Psoas muscle (tissue), 8 donors: ENCODE data around the gene NIPA2. TPM values are rescaled to one million over a fixed set of nuclear protein-coding genes. Genes with fewer than 3 reads are reported as not detected.

Experiments
- ATAC-seq, 4 donors: fragments of 200-7000 bp; cut with Tn5 transposase; one replicate each; pipeline ENCODE4 v1.9.1; 2020; ENCODE audit warnings: moderate library complexity in 3 of 4, mild to moderate bottlenecking in 2 of 4
- DNase-seq, 2 donors: peaks; one replicate each; pipeline ENCODE4 v3.0.0-alpha.2; 2020
- H3K27ac ChIP-seq: fragments of 200-600 bp; one replicate; pipeline ENCODE4 v1.8.0; 2022
- H3K27me3 ChIP-seq, 3 donors: fragments of 200-600 bp in 1 of 3; one replicate each; pipeline versions ENCODE4 v1.6.1 to v1.8.0; 2013 to 2022; ENCODE audit warnings: low read length in 2 of 3, mild to moderate bottlenecking in 2 of 3, moderate library complexity in 1 of 3; ENCODE audit not compliant: insufficient read depth in 3 of 3
- H3K36me3 ChIP-seq, 2 donors: fragments of 200-600 bp in 1 of 2; one replicate each; pipeline versions ENCODE4 v1.6.1 to v1.8.0; 2013 to 2022; ENCODE audit warnings: low read depth in 1 of 2, mild to moderate bottlenecking in 1 of 2, moderate library complexity in 1 of 2; ENCODE audit not compliant: insufficient read depth in 1 of 2
- H3K4me1 ChIP-seq: fragments of 200-600 bp; one replicate; pipeline ENCODE4 v1.8.0; 2022
- H3K4me3 ChIP-seq: fragments of 200-600 bp; one replicate; pipeline ENCODE4 v1.8.0; 2022; ENCODE audit warnings: mild to moderate bottlenecking
- H3K9me3 ChIP-seq: fragments of 200-600 bp; one replicate; pipeline ENCODE4 v1.8.0; 2022
- CTCF ChIP-seq: fragments of 200-600 bp; IDR thresholded peaks from one replicate; pipeline ENCODE4 v1.8.0; 2022; ENCODE audit warnings: antibody characterized with exemption
- WGBS, 3 donors: extraction: QIAGEN DNeasy Blood & Tissue Kit; methylation state at CpG; one replicate each; pipeline versions ENCODE4 v1.1.6 to v1.1.7; 2013; 5-methylcytosine and 5-hydroxymethylcytosine counted together
- intact Hi-C, 2 donors: fragments of 100-400 bp; cut with DNase I; formaldehyde crosslinking; loops; one replicate each; pipeline versions ENCODE4 v1.11.0 to v1.14.2; 2022
- polyA plus RNA-seq, 3 donors: library from polyadenylated mRNA; stranded (reverse); fragments of 200-250 nt; gene quantifications; one replicate each; pipeline ENCODE4 v1.2.3, GENCODE V29; 2013
- total RNA-seq, 4 donors: library from RNA; stranded (reverse); fragmentation: NEBNext Ultra II Directional in 2 of 4; extraction: Animal tissue kit (Norgen Biotek cat#: 25700) in 2 of 4; gene quantifications; one replicate each; pipeline versions ENCODE4 v1.2.1 to v1.2.4, GENCODE V29; 2021 to 2023
- donor health status: healthy with polysubstance abuse.
- donor health status: DM: no; HTN: no; CAD: no; lungs with moderate emphysema.
- donor health status: Bipolar disorder and iron deficiency.
- donor health status: healthy.
- donor health status: DM: yes; HTN: yes; CAD: no.
- donor health status: DM: no; HTN: no; CAD: no.
- donor health status: DM: no; HTN: no; CAD: no.
- donor health status: DM: yes; HTN: yes; CAD: no.

Gene NIPA2
- total and polyA plus RNA-seq, 7 donors: 11.3 to 61.8 (median 28.2) TPM

- DNase-seq (no peak), ATAC-seq (peak; percentile 75 to 91 (median 82))
- H3K36me3 ChIP-seq: peaks cover 0 to 62% of the 10 kb centered on the region in 2 donors
- H3K4me1 ChIP-seq: peaks cover 23% of the 10 kb centered on the region
- H3K27ac ChIP-seq: peak overlapping the region; percentile 64
- H3K4me3 ChIP-seq: peak overlapping the region; percentile 23
- no peaks in the 10 kb centered on the region for H3K27me3 ChIP-seq
- H3K9me3 ChIP-seq: no peaks in the 10 kb centered on the region
- 32 to 42% (median 39%) methylated on average over 2 of the region's 2 CpGs for WGBS, 3 donors
- intact Hi-C loops: loop anchor here in 1 of 2 donors (2.0 to 5.0 kb wide), 2 partner anchors 41 to 192 kb away; partner anchors contain the start of gene TUBGCP5
- TF ChIP-seq CTCF: no peak
These were observed 6.9 kb downstream of the NIPA2 start for GRCh38 chr15:22845289-22845900.

- Histone ChIP-seq H3K9me3 (no peaks in the 10 kb centered on the region), H3K4me1 (peaks cover 16% of the 10 kb centered on the region), H3K36me3 (peaks cover 0 to 66% of the 10 kb centered on the region in 2 donors), H3K27ac (peak overlapping the region; percentile 64), H3K27me3 (no peaks in the 10 kb centered on the region), H3K4me3 (no peak overlapping the region)
- WGBS, 3 donors: 91 to 94% (median 93%) methylated on average over 6 of the region's 6 CpGs
- no peak for TF ChIP-seq CTCF
- intact Hi-C loops: loop anchor here in 1 of 2 donors (5.0 kb wide), 1 partner anchor 191 kb away; the partner anchor contains the start of gene TUBGCP5
- DNase-seq (no peak), ATAC-seq (no peak)
These were observed 7.6 kb downstream of the NIPA2 start for GRCh38 chr15:22846073-22846472.

GRCh38 chr15:22850055-22850454 is 11.6 kb downstream of the NIPA2 start:
- DNase-seq (no peak), ATAC-seq (peak in 1 of 4 donors; percentile 48)
- no peak overlapping the region for H3K4me3 ChIP-seq
- 89 to 94% (median 93%) methylated on average over 3 of the region's 3 CpGs for WGBS, 3 donors
- peaks cover 17 to 79% of the 10 kb centered on the region in 2 donors for H3K36me3 ChIP-seq
- H3K27ac ChIP-seq: no peak overlapping the region
- H3K4me1 ChIP-seq: peaks cover 10% of the 10 kb centered on the region
- H3K27me3 ChIP-seq: no peaks in the 10 kb centered on the region
- intact Hi-C loops: no loop called here
- no peak for TF ChIP-seq CTCF
- no peaks in the 10 kb centered on the region for H3K9me3 ChIP-seq

- no peak for TF ChIP-seq CTCF
- Histone ChIP-seq H3K36me3 (peaks cover 17 to 80% of the 10 kb centered on the region in 2 donors), H3K27me3 (no peaks in the 10 kb centered on the region), H3K27ac (no peak overlapping the region), H3K9me3 (no peaks in the 10 kb centered on the region), H3K4me1 (no peaks in the 10 kb centered on the region), H3K4me3 (no peak overlapping the region)
- WGBS, 3 donors: 83 to 86% (median 84%) methylated on average over 4 of the region's 4 CpGs
- ATAC-seq (no peak), DNase-seq (no peak)
- intact Hi-C loops: no loop called here
These were observed 13.0 kb downstream of the NIPA2 start for GRCh38 chr15:22851513-22851912.

- 41 to 51% (median 42%) methylated on average over 4 of the region's 4 CpGs for WGBS, 3 donors
- no peak for ATAC-seq
These were observed 17.3 kb downstream of the NIPA2 start for GRCh38 chr15:22855791-22856190.

More at GRCh38 chr15:22855791-22856190, 17.3 kb downstream of the NIPA2 start:
- Histone ChIP-seq H3K4me3 (no peak overlapping the region), H3K36me3 (peaks cover 22 to 96% of the 10 kb centered on the region in 2 donors), H3K27ac (no peak overlapping the region), H3K9me3 (no peaks in the 10 kb centered on the region), H3K27me3 (no peaks in the 10 kb centered on the region), H3K4me1 (no peaks in the 10 kb centered on the region)
- no peak for TF ChIP-seq CTCF
- DNase-seq: no peak
- intact Hi-C loops: no loop called here
